ENCODE measurements around the gene ELANE.
"Not testable (repeated sequence)": the region's sequence is repeated elsewhere in the genome, so short reads cannot be mapped to it uniquely, and the experiment has no call there.

ELANE gene

GRCh38 chr19:881385-882071 lies 29.4 kb downstream of the ELANE start:
- DNase-seq, result no peak

- DNase-seq, result no peak
Observed at GRCh38 chr19:882871-883497, 30.9 kb downstream of the ELANE start.

DNA sequence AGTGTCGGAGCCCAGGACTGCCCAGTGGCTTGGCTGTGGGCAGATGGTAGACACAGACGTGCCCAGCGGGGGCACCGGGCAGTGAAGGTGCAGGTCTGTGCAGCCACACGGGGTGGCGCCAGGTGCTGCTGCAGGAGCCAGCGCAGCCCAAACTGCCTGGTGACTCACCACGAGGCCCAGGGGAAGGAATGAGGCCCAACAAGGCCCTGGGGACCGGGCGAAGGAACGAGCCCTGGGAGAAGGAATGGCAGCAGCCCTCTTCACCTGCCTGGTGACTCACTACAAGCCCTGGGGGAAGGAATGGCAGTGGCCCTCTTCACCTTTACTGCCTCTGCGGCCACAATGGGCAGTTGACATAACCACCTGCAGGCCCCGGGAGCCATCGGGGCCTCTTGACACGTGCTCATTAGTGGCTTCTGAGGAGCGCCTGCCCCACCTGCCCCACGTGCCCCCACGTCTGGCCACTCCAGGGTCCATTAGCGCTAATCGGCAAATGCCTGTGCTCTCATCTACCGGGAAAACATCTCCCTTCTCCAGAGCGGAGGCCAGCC lies 31.6 kb downstream of the ELANE start:
- DNase-seq, result no peak

DNA sequence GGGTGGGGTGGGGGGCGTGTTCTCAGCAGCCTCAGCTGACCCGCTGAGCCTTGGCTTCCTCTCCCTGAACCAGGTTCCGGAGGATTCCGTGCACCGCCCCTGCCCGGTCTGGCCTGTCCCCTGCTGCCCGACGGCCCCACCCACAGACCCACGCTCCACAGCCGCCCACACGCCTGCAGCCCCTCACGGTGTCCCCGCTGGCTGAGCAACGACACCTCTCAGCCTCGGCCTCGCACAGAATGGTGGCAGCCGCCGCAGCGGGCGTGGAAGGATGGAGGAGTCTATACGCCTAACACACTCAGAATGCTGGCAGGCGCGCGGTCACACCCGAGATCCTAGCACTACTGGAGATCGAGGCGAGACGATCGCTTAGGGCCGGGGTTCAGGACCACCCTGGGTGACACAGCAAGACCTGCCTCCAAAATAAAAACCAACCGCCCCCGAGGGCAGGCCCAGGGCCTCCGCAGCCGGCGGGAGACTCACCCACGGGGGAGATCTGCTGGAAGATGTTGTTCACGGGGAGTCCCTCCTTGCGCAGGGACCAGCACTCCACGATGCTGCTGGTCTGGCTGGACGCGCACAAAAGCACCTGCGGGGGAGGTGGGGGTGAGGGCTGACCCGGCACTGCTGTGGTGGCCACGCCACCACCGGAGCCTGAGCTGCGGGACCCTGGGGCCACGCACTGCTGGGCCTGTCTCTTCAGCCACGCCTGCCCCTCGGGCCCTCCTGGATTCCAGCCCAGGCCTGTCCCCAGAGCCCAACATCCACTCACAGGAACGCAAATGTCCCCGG lies 32.5 kb downstream of the ELANE start:
- DNase-seq, result no peak

DNA sequence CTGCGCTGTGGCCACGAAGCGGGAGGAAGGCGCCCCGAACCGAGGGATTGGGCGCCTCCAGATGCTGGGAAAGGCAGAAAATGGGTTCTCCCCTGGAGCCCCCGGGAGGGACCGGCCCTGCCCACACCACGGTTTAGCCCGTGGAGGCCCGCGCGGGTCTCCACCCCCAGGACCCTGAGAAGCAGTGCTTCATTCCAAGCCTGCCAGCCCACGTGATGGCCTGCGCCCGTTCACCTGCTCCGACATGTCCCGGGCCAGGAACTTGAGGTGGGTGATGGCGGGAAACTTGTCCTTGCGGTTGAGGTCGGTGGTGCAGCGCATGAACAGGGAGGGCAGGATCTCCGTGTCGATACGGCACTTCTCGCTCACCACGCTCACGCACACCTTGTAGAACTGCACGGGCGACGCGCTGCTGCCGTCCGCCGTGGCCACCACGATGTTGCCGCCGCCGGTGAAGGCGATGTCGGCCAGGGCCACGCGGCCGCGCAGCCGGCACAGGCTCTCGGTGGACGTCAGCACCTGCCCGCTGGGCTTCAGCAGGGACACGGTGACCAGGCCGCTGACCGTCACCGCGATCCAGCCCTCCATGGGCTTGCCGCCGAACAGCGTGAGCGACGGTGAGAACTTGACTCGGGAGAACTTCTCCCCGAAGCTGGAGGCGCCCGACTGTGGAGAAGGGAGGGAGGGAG lies 33.6 kb downstream of the ELANE start:
- no peak for DNase-seq

DNA sequence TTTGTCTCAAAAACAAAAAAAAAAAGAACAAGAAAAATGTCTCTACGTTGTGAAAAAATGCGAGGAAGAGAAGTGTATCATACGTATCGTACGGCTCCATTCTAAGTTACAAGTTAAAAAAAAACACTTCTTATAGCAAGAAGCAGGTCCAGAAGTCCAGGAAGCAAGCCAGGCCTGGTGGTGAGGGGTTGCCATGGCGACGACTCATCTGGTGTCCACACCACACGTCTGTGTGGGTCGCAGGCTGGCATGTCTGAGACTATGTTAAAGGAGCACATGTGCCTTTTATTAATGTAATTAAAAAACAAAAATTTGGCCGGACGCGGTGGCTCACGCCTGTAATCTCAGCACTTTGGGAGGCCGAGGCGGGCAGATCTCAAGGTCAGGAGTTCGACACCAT lies 35.0 kb downstream of the ELANE start:
- no peak for DNase-seq

- no peak for DNase-seq
Observed at GRCh38 chr19:887599-887998, 35.5 kb downstream of the ELANE start.

- peak; percentile 44 for DNase-seq
Observed at GRCh38 chr19:888581-889385, 36.7 kb downstream of the ELANE start.

DNA sequence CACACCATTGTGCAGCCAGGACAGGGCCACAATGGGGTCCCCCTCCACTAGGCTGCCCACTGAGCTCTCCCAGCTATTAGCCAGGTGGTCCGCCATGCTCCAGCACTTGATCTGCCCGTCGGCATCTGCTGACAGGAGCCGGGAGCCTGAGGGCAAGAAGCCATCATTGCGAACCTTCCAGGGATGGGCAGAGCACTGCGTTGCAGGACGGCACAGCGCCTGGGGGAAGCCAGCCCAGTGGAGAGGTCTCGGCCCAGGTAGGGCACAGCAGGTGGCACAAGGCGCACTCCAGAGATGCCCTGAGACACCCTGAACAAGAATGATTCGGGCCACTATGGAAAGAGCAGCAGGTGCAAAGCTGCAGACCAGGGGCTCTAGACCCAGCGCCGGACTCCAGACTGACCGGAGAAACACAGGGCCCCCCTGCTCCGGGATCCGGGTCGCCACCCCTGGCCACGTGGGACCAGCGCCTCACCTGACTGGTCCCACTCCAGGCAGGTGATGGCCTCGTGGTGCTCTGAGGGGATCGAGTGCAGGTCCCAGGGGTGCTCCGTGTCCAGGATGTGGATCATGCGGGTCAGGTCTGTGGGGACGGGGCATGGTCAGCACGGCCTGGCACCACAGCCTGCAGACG lies 37.7 kb downstream of the ELANE start:
- DNase-seq, result no peak

- no peak for DNase-seq
Observed at GRCh38 chr19:890831-891230, 38.7 kb downstream of the ELANE start.

DNA sequence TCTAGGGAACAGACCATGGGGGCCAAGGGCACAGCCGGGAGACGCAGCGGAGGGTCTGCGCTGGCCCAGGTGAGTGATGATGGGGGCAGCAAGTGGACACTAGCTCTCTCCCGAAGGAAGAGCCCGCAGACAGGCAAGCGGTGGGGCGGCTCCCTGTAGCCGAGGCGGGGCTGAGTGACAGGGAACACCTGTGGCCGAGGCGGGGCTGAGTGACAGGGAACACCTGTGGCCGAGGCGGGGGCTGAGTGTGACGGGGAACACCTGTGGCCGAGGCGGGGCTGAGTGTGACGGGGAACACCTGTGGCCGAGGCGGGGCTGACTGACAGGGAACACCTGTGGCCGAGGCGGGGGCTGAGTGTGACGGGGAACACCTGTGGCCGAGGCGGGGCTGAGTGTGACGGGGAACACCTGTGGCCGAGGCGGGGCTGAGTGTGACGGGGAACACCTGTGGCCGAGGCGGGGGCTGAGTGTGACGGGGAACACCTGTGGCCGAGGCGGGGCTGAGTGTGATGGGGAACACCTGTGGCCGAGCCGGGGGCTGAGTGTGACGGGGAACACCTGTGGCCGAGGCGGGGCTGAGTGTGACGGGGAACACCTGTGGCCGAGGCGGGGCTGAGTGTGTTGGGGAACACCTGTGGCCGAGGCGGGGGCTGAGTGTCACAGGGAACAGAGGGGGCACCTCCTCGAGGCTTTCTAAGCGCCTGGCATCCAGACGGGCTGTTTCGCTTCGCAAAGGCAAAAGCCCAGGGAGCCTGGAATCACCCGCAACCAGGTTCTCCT lies 39.5 kb downstream of the ELANE start:
- not testable (repeated sequence) for DNase-seq

DNA sequence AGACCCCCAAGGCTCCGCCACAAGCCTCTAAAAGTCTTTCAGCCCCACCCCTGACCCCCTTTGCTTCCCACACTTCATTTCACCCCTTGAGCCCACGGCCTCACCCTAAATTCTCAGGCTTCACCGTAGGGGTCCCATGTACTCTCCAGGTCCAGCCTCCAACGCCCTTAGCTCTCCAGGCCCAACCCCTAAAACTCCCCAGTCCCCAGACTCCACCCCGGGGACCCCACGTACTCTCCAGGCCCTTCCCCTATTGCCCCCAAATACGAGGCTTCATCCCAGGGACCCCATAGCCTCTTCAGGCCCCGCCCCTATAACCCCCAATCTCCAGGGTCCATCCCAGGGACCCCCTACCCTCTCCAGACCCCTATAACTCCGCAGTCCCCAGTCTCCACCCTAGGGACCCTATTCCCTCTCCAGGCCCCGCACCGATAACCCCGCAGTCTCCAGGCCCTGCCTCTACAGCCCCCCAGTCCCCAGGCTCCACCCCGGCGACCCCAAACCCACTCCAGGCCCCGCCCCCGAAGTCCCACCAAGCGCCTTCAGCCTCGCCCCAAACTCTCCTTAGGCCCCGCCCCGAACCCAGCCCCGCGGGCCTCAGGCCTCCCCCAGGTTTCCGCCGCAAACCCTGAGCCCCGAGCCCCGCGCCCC lies 40.3 kb downstream of the ELANE start:
- no peak for DNase-seq

GRCh38 chr19:892894-893689 lies 41.0 kb downstream of the ELANE start, which contains the start of the genes MED16 and RNU6-9:
Gene MED16, minus strand, starts transcription at chr19:893187. Its CDS starts 2,056 bp downstream, at chr19:891131.
Gene RNU6-9, plus strand, starts transcription at chr19:893484.
- peak; percentile 83 for DNase-seq

DNA sequence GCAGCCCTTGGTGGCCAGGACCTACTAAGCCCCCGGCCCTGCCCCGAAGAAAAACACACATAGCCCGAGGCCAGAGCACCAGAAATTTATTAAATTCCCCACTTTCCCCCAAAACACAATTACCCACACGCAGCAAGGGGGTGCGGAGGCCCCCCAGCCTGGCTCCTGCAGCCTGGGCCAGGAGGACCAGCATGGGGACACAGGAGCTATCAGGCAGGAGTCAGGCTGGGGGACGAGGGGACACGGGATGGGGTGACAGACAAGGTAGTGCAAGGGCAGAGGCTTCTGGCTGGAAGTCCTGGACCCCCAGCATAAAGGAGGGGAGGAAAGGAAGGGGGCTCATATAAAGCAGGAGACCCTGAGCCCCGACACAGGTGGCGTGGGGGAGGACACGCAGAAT lies 44.3 kb downstream of the ELANE start:
- no peak for DNase-seq

DNA sequence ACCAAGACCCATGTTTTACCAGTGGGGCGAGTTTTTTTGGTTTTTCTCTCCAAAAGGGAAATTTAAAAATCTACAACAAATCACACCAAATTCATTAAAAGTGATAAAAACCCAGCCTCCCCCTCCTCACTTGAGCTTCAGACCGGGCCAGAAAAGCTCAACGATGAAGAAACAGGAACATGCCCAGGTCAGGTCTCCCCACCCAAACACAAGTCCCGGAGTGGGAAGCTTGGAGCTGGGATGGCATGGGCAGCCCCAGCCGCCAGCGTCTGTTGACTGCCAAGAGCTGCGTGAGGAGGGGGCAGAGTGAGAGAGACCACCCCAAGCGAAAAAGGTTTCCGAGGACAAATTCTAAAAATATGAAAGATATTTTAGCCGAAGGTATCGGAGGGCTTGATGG lies 44.9 kb downstream of the ELANE start:
- no peak for DNase-seq

- no peak for DNase-seq
Observed at GRCh38 chr19:897442-898039, 45.4 kb downstream of the ELANE start.

GRCh38 chr19:898663-899062 lies 46.6 kb downstream of the ELANE start:
- DNase-seq, result no peak

- no peak for DNase-seq
Observed at GRCh38 chr19:899336-900042, 47.4 kb downstream of the ELANE start.

DNA sequence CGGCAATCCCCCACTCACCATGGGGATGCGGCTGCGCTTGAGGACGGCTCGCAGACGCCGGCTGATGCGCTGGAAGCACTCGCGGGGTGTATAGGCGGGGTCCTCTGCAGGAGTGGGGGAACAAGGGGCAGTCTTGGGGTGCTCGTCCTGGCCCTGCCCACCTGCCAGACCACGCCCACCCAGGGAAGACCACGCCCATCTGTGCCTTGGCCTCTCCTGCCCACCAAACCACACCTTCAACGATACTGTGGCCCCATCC lies 47.9 kb downstream of the ELANE start:
- no peak for DNase-seq
